Measurements from ENCODE around the gene ZNF48.

The ZNF48 gene

GRCh38 chr16:30358990-30359870 is 36.0 kb upstream of the ZNF48 start:
- no peak for DNase-seq

- DNase-seq, result no peak
These were observed 35.4 kb upstream of the ZNF48 start for GRCh38 chr16:30359871-30360170.

GRCh38 chr16:30361180-30361579 is 34.0 kb upstream of the ZNF48 start:
- DNase-seq, result no peak

- DNase-seq, result no peak
These were observed 30.0 kb upstream of the ZNF48 start for GRCh38 chr16:30365200-30365599.

GRCh38 chr16:30366511-30366910 is 28.7 kb upstream of the ZNF48 start:
- DNase-seq, result no peak

GRCh38 chr16:30367349-30368009 is 27.7 kb upstream of the ZNF48 start:
- DNase-seq, result no peak

- no peak for DNase-seq
These were observed 27.0 kb upstream of the ZNF48 start for GRCh38 chr16:30368122-30368791.

GRCh38 chr16:30368792-30369090 is 26.5 kb upstream of the ZNF48 start:
- DNase-seq, result no peak

- no peak for DNase-seq
These were observed 25.9 kb upstream of the ZNF48 start for GRCh38 chr16:30369091-30369937.

GRCh38 chr16:30369938-30370455 is 25.2 kb upstream of the ZNF48 start:
- no peak for DNase-seq

- peak; percentile 100 for DNase-seq
These were observed 24.6 kb upstream of the ZNF48 start, which contains the start of gene TBC1D10B for GRCh38 chr16:30370456-30371247. Gene TBC1D10B (minus strand): TSS chr16:30370494. CDS start chr16:30370183, 311 bp downstream.

- DNase-seq, result no peak
These were observed 23.9 kb upstream of the ZNF48 start for GRCh38 chr16:30371248-30371816.

GRCh38 chr16:30372038-30372712 is 23.0 kb upstream of the ZNF48 start:
- DNase-seq, result no peak

GRCh38 chr16:30372725-30373124 is 22.5 kb upstream of the ZNF48 start:
- DNase-seq, result no peak

GRCh38 chr16:30374538-30374937 is 20.7 kb upstream of the ZNF48 start, which contains the start of gene MYL11:
Gene MYL11 (plus strand): TSS chr16:30374802. CDS start chr16:30374858, 56 bp downstream.
- no peak for DNase-seq

- no peak for DNase-seq
These were observed 19.4 kb upstream of the ZNF48 start for GRCh38 chr16:30375864-30376263.

- no peak for DNase-seq
These were observed 18.7 kb upstream of the ZNF48 start for GRCh38 chr16:30376461-30376902.

- DNase-seq, result no peak
These were observed 18.0 kb upstream of the ZNF48 start for GRCh38 chr16:30377050-30377811.

GRCh38 chr16:30377812-30378235 is 17.4 kb upstream of the ZNF48 start:
- DNase-seq, result peak; percentile 92

Data from CD4-positive, alpha-beta T cell treated with Interleukin-21 for 1 hour (primary cell).